ENCODE data around the gene ATP5ME.
"Not testable (repeated sequence)": the region's sequence is repeated elsewhere in the genome, so short reads cannot be mapped to it uniquely, and the experiment has no call there.

GRCh38 chr4:669806-670559 lies 4.1 kb downstream of the ATP5ME start:
- not testable (repeated sequence) for TF ChIP-seq SUZ12 (IDR thresholded peaks at IDR 0.05; ENCODE audit: extremely low read depth, insufficient read depth, insufficient read length); YY1 (IDR thresholded peaks at IDR 0.05; ENCODE audit: insufficient read depth, insufficient read length); ZNF274 (IDR thresholded peaks at IDR 0.05; ENCODE audit: low read depth, low read length)
